Fibroblast of skin of left biceps (primary cell): ENCODE data around the gene CKS2.

Source experiments
- DNase-seq, 2 experiments: peaks; one replicate each; pipeline ENCODE4 v3.0.0-alpha.2; 2013; ENCODE audit warnings: low read depth in 2 of 2

Gene CKS2

DNA sequence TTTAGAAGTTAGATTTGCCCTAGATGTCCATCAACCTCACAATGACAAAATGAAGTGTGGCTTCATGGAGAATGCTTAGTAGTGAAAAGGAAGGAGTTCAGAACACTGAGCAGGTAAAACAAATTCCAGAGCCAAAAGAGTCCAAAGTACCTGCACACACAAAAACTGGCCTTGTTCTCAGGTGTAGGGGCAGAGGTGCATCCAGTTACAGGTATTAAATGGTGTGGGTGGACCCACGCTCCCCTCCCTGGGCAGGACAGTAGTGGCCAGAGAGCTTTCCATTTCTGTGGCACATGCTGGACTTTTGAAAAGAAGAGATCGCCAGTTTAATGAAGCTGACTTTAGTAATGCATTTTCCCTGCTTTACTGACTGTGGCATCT is 54.5 kb downstream of the CKS2 start:
- DNase-seq: no peak
